Activated CD8-positive, alpha-beta memory T cell treated with anti-CD3 and anti-CD28 coated beads, Interleukin-2, amount 50 U/mL, for 48 hours (primary cell): Measurements from ENCODE around the gene NLRC3.
A peak's percentile ranks its signal among the peaks of the same experiment; 100 is the strongest.

Experiments
- DNase-seq: peaks from one replicate; pipeline ENCODE4 v3.0.0-alpha.2; 2020

The NLRC3 gene

DNA sequence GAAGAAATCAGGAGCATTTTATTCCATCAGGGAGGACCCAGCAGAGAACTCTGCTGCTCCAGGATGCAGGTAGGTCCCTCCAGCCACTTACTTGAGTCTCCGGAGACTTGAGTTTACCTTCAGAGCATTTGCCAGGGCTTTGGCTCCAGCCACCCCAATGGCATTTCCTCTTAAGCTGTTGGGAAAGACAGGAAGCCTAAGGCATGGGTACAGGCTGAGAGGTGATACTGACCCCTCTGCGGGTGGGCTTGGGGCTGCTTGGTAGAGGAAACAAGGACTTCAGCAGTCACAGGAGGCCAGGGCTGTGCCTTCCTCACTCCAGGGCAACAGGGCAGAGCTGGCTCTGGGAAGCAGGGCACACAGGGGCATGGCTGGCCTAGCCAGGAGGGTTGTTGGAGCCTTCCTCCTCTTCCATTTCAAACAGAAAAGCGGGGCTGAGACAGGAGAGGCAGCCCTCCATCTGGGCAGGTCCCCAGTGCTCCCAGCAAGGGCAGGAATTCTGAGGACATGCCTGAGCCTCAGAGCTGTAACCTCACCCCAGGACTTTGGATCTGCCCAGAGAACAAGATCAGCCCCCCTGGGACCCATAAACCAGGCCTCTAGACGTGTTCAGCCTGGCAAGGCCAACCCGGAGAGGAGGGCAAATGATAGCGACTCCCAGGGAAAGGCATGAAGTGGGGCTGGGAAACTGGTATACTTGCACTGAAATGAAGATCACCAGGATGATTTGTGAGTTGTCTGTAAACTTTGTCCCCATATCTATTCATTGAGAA, 34.4 kb downstream of the NLRC3 start:
- DNase-seq, result no peak

DNA sequence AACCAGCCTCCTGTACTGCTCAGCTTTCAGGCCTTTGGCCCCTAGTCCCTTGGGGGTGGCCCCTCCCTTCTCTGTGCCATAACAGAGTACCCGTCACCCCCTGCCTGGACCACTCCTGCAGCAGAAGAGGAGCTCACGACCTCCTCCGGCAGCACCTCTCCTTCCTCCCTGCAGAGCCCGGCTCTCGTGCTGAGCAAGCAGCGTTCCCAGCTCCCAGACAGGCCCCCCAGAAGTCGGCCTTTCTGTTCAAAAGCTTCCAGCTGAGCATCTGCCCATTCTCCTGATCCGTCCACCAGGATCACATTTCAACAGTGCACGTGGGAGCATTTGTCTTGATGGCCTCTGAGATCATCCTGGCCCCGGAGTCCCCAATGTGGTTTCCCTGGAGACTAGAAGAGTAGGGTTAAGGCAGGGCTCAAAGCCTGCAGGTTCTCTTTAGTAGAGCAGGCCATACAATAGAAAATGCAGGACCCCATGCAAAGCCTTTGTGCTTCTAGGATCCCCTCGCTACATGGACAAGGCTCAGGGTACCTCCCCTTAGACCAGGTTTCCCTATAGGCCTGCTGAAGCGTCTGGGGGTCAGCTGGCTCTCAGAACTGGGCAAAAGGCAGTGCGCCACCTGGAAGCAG, 35.6 kb downstream of the NLRC3 start:
- no peak for DNase-seq

DNA sequence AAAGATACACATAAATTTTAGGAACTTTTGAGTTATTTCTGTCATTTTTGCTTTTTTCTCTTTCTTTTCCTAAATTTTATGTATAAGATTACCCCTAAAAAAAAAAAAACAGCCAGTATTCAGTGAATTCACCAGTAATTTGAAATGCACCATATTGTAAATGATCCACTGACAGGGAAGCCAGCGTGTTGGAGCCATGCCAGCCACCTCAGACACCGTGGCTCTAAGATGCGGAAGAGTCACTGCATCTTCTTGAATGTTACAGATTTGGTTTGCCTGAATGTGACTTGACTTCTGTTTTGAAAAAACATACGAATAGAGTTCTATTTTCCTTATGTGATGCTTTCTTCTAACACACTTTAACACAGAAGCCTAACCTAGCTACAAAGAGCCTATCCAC, 39.0 kb downstream of the NLRC3 start:
- no peak for DNase-seq

DNA sequence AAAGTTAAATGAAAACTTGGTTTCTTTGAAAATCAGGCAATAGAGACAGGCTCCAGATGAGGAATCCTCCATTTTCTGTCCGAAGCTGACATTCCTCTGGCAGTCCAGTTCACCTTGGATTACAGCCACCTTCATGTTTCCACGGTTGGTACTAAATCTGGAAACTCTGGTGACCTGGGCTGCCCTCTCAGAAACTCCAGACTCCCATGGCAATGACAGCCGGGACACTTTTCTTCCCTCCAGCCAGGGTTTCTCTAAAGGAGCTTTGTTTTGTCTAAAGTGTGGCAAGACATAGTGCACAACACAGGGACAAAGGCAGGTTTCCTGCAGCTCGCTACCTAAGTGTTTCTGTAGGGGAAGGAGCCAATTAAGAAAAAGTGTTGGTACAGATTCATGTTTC, 40.4 kb downstream of the NLRC3 start:
- no peak for DNase-seq

DNA sequence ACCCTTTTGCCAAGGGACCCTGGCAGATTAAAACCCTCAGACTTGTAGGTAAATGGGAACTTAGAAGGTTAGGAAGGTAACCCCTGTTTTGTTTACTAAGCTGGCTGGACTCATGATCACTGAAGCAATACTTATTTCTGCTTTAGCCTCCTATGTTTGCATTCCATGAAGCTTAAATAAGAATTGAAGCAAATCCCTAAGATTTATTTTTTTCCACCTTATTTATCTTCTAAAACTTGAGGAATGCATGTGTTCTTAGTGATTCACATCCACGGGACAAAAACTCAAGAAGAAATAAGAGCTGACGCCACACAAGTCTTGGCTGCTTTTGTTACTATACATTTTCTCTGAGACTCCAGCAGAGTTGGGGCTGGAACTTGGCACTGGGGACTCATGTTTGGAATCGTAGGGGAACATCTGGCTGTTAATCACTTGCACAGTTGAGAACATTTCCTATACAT, 40.9 kb downstream of the NLRC3 start:
- no peak for DNase-seq

DNA sequence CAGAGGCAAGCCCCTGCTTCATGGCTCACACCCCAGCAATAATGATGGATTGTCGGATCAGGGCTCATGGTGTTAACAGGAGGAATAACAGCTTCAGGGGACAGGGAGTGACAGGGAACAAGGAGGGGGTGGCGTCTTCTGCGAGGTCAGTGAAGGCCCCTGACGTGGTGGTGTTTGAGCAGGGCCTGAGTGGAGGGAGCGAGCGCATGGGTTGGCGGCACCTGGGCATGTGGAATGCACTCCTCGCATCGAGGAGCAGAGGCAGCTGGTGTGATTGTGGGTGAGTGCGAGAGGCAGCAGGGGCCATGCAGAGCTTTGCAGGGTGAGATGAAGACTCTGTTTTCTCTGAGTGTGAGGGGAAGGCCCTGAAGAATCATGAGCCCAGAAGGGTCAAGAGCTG, 43.1 kb downstream of the NLRC3 start:
- no peak for DNase-seq

DNA sequence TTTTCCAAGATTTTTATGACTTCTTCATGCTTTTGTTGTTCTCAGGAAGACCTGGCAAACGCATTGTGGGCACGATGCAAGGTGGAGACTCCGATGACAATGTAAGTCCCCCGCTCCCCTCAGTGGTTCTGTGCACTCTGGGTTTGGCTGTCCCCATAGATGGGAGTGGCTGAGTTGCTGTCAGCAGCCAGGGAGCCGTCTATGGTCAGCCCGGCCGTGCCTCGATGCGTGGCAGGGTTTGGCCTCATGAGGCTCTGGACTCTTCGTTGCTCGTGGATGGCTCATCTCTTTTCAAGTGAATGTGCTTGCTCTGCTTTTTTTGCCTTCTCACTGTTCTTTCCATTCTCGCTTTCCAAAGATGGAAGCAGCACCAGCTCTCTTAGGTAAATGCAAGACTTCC, 44.5 kb downstream of the NLRC3 start:
- DNase-seq, result no peak

DNA sequence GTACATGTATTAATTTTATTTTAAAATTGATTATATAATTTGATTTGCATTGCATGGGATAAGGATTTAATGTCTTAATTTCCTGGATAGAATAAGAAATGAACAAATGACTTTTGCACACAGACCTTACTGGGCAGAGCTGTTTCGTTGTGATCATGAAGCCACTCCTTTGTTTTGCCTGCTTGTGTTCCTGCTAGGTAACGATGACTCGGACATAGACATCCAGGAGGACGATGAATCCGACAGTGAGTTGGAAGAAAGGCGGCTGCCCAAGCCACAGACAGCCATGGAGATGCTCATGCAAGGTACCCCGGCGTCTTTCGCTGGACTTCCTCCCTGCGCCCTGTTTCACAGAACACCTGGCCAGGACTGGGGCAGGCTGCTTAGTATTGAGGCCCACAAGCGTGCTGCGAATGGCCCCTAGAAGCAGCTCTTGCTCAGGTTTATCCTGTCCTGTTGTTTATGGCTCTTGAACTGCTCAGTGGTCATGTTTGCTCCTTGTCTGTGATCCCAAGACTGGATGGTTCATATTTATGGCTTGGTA, 46.8 kb downstream of the NLRC3 start:
- DNase-seq, result no peak

DNA sequence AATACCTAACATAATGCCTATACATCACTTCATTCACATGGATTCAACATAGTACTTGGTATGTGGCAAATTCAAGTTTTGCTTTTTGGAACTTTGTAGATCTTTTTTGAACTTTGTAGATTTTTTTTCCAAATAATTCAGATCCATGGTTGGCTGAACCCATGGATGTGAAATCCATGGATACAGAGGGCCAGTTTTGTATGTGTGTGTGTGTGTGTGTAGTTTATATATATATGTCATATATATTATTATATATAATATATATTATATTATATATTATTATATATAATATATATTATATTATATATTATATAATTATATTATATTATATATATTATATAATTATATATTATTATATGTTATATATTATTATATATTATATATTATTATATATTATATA, 48.0 kb downstream of the NLRC3 start:
- no peak for DNase-seq

DNA sequence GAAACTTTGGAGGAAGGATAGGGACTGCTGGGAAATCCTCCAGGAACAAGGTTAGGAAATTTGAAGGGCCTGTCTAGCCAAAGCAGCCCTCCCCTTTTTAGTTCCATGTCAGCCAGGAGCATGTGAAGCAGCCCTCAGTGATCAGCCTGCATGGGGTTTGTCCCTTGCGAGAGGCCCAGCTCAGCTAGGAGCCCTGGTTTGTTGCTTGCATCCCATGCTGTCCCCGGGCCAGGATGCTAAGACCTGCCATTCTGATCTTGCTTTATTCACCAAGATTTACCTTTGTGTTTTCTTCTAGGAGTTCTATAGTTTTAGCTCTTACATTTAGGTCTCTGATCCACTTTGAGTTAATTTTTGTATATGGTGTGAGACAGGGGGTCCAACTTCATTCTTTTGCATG, 48.8 kb downstream of the NLRC3 start:
- no peak for DNase-seq

DNA sequence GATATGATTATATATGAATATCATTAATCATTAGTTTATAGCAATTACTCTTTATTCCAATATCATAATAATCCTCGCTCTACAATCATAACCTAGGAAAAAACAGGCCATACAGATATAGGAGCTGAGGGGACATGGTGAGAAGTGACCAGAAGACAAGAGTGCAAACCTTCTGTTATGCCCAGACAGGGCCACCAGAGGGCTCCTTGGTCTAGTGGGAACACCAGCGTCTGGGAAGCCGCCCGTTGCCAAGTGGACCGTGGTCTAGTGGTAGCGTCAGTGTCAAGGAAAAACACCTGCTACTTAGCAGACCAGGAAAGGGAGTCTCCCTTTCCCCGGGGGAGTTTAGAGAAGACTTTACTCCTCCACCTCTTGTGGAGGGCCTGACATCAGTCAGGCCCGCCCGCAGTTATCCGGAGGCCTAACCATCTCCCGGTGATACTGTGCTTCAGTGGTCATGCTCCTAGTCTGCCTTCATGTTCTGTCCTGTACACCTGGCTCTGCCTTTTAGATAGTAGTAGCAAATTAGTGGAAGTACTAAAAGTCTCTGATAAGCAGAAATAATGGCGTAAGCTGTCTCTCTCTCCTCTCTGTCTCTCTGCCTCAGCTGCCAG, 49.9 kb downstream of the NLRC3 start:
- peak; percentile 76 for DNase-seq

DNA sequence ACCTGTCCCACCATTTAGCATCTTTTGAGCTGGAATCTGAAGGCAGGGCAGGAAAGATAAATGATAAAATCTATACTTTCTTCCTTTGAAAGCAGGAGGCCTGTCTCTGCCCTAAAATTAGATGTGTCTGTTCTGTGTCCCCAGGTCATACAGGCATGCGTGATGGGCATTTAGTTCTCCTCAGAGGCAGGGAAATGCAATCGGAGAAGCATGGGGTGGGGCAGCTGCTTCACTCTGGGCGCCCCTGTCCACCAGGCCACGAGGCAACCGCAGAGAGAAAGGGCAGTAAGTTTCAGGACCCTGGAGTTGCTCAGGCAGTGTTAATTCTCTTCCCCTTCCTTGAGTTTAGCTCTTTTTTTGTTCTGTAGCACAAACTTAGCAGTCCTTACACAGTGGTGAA, 51.3 kb downstream of the NLRC3 start:
- no peak for DNase-seq

DNA sequence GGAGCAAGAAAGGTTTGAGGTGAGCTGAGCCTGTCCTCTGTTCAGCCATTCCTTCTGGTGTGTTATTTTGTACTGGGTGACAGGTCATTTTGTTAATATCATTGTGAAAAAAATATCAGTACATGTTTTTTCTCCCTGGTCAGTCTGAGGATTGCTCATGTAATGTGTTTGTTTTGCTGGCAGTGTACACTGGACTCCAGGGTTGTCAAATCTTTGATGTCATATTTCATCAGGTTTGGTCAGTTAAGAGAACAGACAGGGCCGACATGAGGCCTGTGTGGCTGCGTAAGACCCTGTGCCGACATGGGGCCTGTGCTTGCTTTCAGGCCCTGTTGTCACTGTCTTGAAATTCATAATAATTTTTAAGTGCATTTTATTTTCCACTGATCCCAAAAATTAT, 53.9 kb downstream of the NLRC3 start:
- DNase-seq, result no peak

DNA sequence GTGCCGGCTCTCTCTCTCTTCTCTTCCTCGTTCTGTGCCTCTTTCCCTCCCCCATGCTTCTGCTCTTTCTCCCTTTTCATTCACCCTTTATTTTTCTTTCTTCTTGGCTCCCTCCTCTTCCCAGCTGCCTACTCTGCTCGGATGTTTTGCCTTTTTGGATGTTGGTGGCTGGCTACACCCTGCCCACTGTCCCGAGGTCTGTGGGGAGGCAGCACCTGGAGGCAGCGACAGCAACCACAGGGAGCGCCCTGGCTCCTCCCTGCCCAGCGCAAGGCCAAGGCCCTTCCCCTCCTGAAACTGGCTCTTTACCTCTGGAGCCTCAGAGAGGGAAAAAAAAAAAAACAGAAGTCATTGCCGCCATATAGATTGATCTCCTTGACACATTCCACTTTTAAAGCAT, 56.4 kb downstream of the NLRC3 start:
- DNase-seq, result no peak

DNA sequence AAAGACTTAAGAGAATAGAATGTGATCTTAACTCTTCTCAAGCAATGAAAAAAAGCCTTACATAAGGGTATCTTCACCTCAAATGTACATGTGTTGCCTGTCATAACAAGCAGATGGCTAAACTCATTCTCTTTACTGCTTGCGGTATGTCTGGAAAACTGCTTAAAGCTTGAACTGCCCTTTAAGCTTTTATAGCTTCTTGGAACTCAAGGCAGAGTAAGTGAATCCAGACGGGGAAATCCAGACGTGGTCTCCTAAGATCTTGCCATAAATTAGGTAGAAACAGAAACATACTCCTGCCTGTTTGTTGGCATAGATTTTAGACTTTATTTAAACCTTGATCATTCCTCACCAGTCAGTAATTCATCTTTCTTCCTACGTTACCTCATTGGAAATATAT, 56.8 kb downstream of the NLRC3 start:
- DNase-seq, result no peak

DNA sequence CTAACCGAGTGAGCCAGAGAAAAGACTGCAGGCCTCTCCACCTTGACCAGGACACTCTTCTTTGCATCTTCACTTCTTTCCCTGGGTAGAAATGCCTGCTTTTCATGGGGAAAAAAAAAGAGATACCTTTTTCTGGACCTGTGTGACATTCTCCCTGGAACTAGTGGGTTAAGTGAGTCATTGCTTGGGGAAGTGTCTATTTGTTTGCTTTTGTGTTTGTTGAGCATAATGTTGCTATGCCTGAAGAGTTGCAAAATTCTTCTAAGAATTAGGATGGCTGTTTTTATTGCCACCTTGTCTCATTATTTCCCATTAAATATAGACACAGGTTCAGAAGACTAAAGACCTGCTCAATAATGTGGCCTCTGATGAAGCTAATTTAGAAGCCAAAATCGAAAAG, 57.6 kb downstream of the NLRC3 start:
- no peak for DNase-seq

DNA sequence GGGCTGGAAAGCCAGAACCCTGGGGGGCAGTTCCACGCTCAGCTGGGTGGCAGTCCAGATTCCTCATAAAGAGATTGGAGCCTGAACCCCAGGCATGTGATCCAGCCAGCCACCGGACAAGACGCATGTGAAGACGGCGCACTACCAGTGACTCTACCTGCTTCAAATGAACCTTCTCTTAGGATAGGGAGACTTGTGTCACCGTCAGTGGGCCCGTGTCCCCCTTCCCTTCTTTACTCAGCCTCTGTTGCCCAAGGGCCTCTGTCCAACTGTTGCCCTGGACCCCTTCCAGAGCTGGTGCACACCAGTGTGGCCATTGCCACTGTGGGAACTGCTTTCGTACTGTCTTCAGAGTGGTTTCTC, 58.2 kb downstream of the NLRC3 start:
- DNase-seq, result no peak

DNA sequence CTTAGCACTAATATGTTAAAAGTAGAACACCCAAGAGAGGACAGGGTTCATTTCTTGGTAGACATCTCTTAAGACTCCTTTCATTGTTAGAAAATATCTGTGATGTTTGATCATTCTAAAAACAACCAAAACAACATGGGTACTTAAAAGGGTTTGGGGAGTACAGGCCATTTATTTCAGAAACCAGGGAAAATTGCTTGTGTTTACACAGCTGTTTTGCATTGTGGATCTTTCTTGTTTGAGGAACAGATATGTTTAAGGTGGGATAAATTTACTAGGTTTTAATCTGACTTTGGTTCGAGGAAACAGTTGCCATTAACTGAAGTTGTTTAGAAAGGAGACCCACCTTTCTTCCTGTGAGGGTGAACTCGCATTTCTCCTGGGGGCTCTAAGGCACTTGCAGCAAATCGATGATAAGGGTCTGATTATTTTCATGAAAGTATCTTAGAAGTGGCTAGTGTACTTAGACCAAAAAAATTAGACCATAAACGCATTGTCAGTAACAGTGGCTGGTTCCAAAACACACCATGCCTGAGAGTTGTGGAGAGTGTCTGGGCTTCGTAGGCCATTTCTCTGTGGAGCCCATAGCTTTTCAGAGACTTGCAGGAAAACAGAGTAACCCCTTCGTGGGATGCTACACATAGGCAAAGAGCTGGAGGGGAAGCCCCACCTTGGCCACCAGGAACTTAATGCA, 58.8 kb downstream of the NLRC3 start:
- DNase-seq, result no peak

DNA sequence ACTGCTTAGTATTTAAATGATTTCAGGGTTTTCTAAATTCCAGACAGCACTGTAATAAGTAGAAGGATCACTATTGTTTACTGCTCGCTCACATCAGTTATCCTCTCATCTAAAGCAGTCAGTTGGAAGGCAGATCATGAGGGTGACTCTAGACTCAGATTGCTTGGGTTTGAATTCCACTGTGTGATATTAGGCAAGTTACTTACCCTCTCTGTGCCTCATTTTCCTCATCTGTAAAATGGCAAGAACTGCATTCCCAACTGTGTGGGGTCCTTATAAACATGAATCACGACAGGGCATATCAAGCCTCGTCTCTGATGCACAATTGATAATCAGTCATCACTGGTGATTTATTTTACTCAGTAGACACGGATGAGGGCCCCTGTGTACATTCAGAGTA, 61.3 kb downstream of the NLRC3 start:
- DNase-seq, result no peak

DNA sequence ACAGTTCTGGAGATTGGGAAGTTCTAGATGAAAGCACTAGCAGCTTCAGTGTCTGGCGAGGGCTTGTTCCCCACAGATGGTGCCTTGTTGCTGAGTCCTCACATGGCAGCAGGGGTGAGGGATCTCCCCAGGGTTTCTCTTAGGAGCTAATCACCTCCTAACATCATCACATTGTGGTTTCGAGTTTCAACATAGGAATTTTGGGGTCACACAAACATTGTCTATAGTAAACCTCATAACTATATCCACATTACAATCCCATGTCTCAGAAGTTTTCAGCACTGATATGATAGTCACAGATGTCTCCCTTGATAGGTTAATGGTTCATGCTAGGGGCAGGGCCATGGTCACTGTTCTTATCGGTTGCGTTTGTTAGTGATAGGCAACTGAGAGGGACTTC, 62.6 kb downstream of the NLRC3 start:
- peak; percentile 32 for DNase-seq

DNA sequence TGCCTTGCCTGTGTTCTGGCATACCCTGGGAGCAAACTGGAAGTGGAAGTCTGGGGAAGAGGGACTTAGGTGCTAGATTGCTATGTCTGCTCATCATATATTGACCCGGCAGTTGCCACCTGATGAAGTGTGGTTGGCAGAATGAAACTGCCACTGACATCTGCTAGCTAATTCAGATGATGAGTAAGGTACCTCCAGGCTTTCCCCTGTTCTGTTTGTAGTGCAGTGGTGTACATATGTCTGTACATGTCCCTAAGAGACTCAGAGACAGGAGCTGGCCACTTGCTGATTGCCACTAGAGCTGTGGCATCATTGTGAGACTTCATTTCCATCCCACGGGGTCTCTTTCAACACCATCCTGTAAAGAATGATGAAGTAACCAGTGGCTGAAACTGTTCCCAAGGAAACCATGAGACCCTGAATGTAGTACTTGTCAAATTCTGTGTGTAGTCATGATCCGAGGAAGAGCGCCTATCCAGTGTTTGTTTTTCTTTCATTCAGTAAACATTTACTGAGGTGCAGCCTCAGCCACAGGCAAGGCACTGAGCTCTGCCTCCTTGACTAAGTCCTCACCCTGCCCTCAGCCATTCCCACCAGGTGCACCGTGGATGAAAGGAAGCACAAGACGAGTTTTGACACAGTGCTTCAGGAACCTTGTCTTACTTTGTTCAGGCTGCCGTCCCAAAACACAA, 63.2 kb downstream of the NLRC3 start:
- DNase-seq, result peak; percentile 42

DNA sequence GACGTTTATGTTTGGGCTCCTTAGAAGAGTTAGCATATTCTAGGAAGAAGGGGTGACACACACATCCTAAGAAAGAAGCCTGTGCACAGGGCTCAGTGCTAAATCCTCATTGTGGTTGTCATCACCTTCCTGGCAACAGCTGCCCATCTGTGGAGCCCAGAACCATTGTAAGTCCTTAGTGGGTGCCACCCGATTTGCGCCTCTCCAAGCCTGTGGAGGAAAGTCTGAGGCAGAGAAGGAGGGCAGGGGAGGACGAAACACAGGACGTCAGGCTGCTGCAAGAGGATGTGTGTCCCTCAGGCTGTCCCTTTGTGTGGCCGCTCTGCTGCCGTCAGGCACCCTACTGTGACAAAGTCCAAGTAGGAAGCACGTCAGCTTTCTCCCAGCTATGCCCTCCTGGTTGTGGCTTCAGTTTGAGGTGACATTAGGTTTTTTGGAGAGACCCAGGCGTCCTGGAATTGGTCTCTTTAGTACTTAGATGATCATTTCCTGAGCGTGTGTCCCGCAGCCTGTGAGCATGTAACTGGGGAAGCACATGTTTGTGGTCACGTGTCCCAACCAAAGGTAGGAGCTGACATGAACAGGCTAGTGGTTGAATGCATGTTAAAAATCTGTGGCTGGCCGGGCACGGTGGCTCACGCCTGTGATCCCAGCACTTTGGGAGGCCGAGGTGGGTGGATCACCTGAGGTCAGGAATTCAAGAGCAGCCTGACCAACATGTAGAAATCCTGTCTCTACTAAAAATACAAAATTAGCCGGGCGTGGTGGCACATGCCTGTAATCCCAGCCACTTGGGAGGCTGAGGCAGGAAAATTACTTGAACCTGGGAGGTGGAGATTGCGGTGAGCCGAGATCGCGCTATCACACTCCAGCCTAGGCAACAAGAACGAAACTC, 65.7 kb downstream of the NLRC3 start:
- DNase-seq, result peak; percentile 41
